Osteoblast (primary cell): ENCODE data around the gene EIF4E. TPM values are rescaled to one million over a fixed set of nuclear protein-coding genes. Genes with fewer than 3 reads are reported as not detected.
"Not testable (repeated sequence)": the region's sequence is repeated elsewhere in the genome, so short reads cannot be mapped to it uniquely, and the experiment has no call there.

ENCODE experiments used
- DNase-seq: peaks from one replicate; pipeline ENCODE4 v3.0.0; 2011; ENCODE audit warnings: low spot score, mixed read lengths; ENCODE audit not compliant: insufficient read length; ENCODE audit errors: missing footprints
- H2AFZ ChIP-seq: 2 replicates; pipeline ENCODE4 v1.6.0; 2011; ENCODE audit warnings: mild to moderate bottlenecking, low read length
- H3K27ac ChIP-seq: 2 replicates; pipeline ENCODE4 v1.5.1; 2011; ENCODE audit warnings: mild to moderate bottlenecking, low read depth, low read length, moderate library complexity
- H3K27me3 ChIP-seq: 2 replicates; pipeline ENCODE4 v1.6.0; 2012; ENCODE audit warnings: mild to moderate bottlenecking, control low read depth, inconsistent platforms, low read length, moderate library complexity; ENCODE audit not compliant: insufficient read depth
- H3K36me3 ChIP-seq: 2 replicates; pipeline ENCODE4 v1.5.1; 2011; ENCODE audit warnings: mild to moderate bottlenecking, low read length, control low read depth, moderate library complexity; ENCODE audit not compliant: insufficient read depth
- H3K4me1 ChIP-seq: 2 replicates; pipeline ENCODE4 v1.5.1; 2011; ENCODE audit warnings: mild to moderate bottlenecking, low read length, control low read depth, moderate library complexity; ENCODE audit not compliant: insufficient read depth
- H3K4me2 ChIP-seq: 2 replicates; pipeline ENCODE4 v1.6.0; 2011; ENCODE audit warnings: mild to moderate bottlenecking, low read length; ENCODE audit not compliant: insufficient read depth
- H3K4me3 ChIP-seq: fragments of 200-600 bp; sonication (generic); 3 replicates; pipeline ENCODE4 v1.5.1; 2012; ENCODE audit warnings: mild to moderate bottlenecking, low read length, inconsistent platforms; ENCODE audit not compliant: insufficient read depth
- H3K79me2 ChIP-seq: 2 replicates; pipeline ENCODE4 v1.6.0; 2012; ENCODE audit warnings: mild to moderate bottlenecking, low read length, control low read depth, inconsistent platforms; ENCODE audit not compliant: insufficient read depth
- H3K9me3 ChIP-seq: 2 replicates; pipeline ENCODE4 v1.5.1; 2011; ENCODE audit warnings: low read depth, low read length, control low read depth
- H4K20me1 ChIP-seq: 2 replicates; pipeline ENCODE4 v1.6.0; 2012; ENCODE audit warnings: mild to moderate bottlenecking, low read length, control low read depth; ENCODE audit not compliant: insufficient read depth
- CTCF ChIP-seq: IDR thresholded peaks from 2 replicates; pipeline ENCODE4 v1.5.1; 2011; ENCODE audit warnings: mild to moderate bottlenecking, low read depth, low read length, moderate library complexity; ENCODE audit errors: extremely low read depth
- total RNA-seq: library from RNA; depleted of rRNA; stranded (reverse); fragments of >200 nt; gene quantifications from 2 replicates; pipeline ENCODE4 v1.2.3, GENCODE V29; 2012

The EIF4E gene
- total RNA-seq, 1 donor, result 105 TPM

GRCh38 chr4:98921292-98921691 lies 7.6 kb downstream of the EIF4E start:
- Histone ChIP-seq H3K4me3 (no peak overlapping the region), H3K79me2 (peaks cover 100% of the 10 kb centered on the region), H3K9me3 (no peaks in the 10 kb centered on the region), H3K27me3 (no peaks in the 10 kb centered on the region), H4K20me1 (peaks cover 22% of the 10 kb centered on the region), H2AFZ (no peak overlapping the region), H3K27ac (no peak overlapping the region), H3K36me3 (peaks cover 12% of the 10 kb centered on the region), H3K4me2 (no peak overlapping the region), H3K4me1 (peaks cover 4% of the 10 kb centered on the region)
- no peak for DNase-seq
- TF ChIP-seq CTCF, result no peak

GRCh38 chr4:98919996-98920395 lies 8.9 kb downstream of the EIF4E start:
- H3K36me3 ChIP-seq, result peaks cover 7% of the 10 kb centered on the region
- TF ChIP-seq CTCF, result no peak
- DNase-seq, result no peak
- peaks cover 15% of the 10 kb centered on the region for H4K20me1 ChIP-seq
- H3K79me2 ChIP-seq, result peaks cover 99% of the 10 kb centered on the region
- no peaks in the 10 kb centered on the region for H3K9me3 ChIP-seq
- H3K4me3 ChIP-seq, result no peak overlapping the region
- H2AFZ ChIP-seq, result no peak overlapping the region
- no peak overlapping the region for H3K4me2 ChIP-seq
- peaks cover 4% of the 10 kb centered on the region for H3K4me1 ChIP-seq
- H3K27me3 ChIP-seq, result no peaks in the 10 kb centered on the region
- H3K27ac ChIP-seq, result no peak overlapping the region

GRCh38 chr4:98910728-98911127 lies 18.2 kb downstream of the EIF4E start:
- H3K36me3 ChIP-seq, H3K4me3 ChIP-seq, H3K27me3 ChIP-seq, H3K27ac ChIP-seq, H3K4me2 ChIP-seq, DNase-seq, H3K4me1 ChIP-seq, H3K9me3 ChIP-seq, H2AFZ ChIP-seq: not testable (repeated sequence)
- Histone ChIP-seq H4K20me1 (peaks cover 25% of the 10 kb centered on the region), H3K79me2 (peaks cover 98% of the 10 kb centered on the region)

GRCh38 chr4:98909646-98910401 lies 19.1 kb downstream of the EIF4E start:
- no peak overlapping the region for H2AFZ ChIP-seq
- no peak overlapping the region for H3K4me2 ChIP-seq
- peaks cover 31% of the 10 kb centered on the region for H4K20me1 ChIP-seq
- H3K4me1 ChIP-seq, result peaks cover 12% of the 10 kb centered on the region
- H3K27me3 ChIP-seq, result no peaks in the 10 kb centered on the region
- no peaks in the 10 kb centered on the region for H3K9me3 ChIP-seq
- H3K79me2 ChIP-seq, result peaks cover 99% of the 10 kb centered on the region
- H3K4me3 ChIP-seq, result no peak overlapping the region
- no peak overlapping the region for H3K27ac ChIP-seq
- no peak for DNase-seq
- TF ChIP-seq CTCF, result no peak
- H3K36me3 ChIP-seq, result no peaks in the 10 kb centered on the region
